ENCODE data around the gene C2orf81.

C2orf81 gene

GRCh38 chr2:74393525-74393924 is 27.9 kb downstream of the C2orf81 start:
- no peak overlapping the region for H3K4me3 ChIP-seq (ENCODE audit: control insufficient read depth, low read depth, low read length)
- no peak for DNase-seq (ENCODE audit: low read depth)
- TF ChIP-seq CTCF (conservative IDR thresholded peaks at IDR 0.05; ENCODE audit: control insufficient read depth, insufficient read depth, low read depth, low read length) = no peak

GRCh38 chr2:74392449-74392743 is 29.0 kb downstream of the C2orf81 start:
- DNase-seq (ENCODE audit: low read depth) = no peak
- H3K4me3 ChIP-seq (ENCODE audit: control insufficient read depth, low read depth, low read length) = peak overlapping the region; percentile 94
- TF ChIP-seq CTCF (conservative IDR thresholded peaks at IDR 0.05; ENCODE audit: control insufficient read depth, insufficient read depth, low read depth, low read length) = no peak

GRCh38 chr2:74391580-74392448 is 29.6 kb downstream of the C2orf81 start:
- peak; percentile 97 for TF ChIP-seq CTCF (conservative IDR thresholded peaks at IDR 0.05; ENCODE audit: control insufficient read depth, insufficient read depth, low read depth, low read length)
- H3K4me3 ChIP-seq (ENCODE audit: control insufficient read depth, low read depth, low read length) = peak overlapping the region; percentile 94
- peak; percentile 89 for DNase-seq (ENCODE audit: low read depth)

GRCh38 chr2:74391209-74391579 is 30.2 kb downstream of the C2orf81 start:
- peak overlapping the region; percentile 94 for H3K4me3 ChIP-seq (ENCODE audit: control insufficient read depth, low read depth, low read length)
- no peak for DNase-seq (ENCODE audit: low read depth)

GRCh38 chr2:74390606-74391005 is 30.8 kb downstream of the C2orf81 start:
- DNase-seq (ENCODE audit: low read depth) = no peak
- H3K4me3 ChIP-seq (ENCODE audit: control insufficient read depth, low read depth, low read length) = peak overlapping the region; percentile 94
- TF ChIP-seq CTCF (conservative IDR thresholded peaks at IDR 0.05; ENCODE audit: control insufficient read depth, insufficient read depth, low read depth, low read length) = no peak

More at GRCh38 chr2:74391209-74391579, 30.2 kb downstream of the C2orf81 start:
- no peak for TF ChIP-seq CTCF (conservative IDR thresholded peaks at IDR 0.05; ENCODE audit: control insufficient read depth, insufficient read depth, low read depth, low read length)

- TF ChIP-seq CTCF (conservative IDR thresholded peaks at IDR 0.05; ENCODE audit: control insufficient read depth, insufficient read depth, low read depth, low read length) = no peak
- H3K4me3 ChIP-seq (ENCODE audit: control insufficient read depth, low read depth, low read length) = no peak overlapping the region
- peak; percentile 62 for DNase-seq (ENCODE audit: low read depth)
These were observed 34.1 kb downstream of the C2orf81 start for GRCh38 chr2:74387346-74387745.
